Gastrocnemius medialis (tissue), 4 donors: ENCODE measurements around the gene DOCK11.

ENCODE experiments used
- POLR2A ChIP-seq, 2 donors: fragments of 450-650 bp; IDR thresholded peaks; one replicate each; pipeline ENCODE4 v1.6.1; 2017; ENCODE audit warnings: antibody characterized with exemption in 2 of 2, mild to moderate bottlenecking in 2 of 2, moderate library complexity in 2 of 2
- TF ChIP-seq, protein P1 (sequence below), 5 experiments: fragments of 450-650 bp in 3 of 5; fragments of 200-600 bp in 2 of 5; sonication (generic) in 2 of 5; IDR thresholded peaks in 4 of 5; conservative IDR thresholded peaks in 1 of 5; 1 replicate in 4 of 5; 2 replicates in 1 of 5; pipeline ENCODE4 v1.5.1; 2016 to 2019; ENCODE audit warnings: antibody characterized with exemption in 5 of 5, mild to moderate bottlenecking in 3 of 5, moderate library complexity in 3 of 5

DNA sequence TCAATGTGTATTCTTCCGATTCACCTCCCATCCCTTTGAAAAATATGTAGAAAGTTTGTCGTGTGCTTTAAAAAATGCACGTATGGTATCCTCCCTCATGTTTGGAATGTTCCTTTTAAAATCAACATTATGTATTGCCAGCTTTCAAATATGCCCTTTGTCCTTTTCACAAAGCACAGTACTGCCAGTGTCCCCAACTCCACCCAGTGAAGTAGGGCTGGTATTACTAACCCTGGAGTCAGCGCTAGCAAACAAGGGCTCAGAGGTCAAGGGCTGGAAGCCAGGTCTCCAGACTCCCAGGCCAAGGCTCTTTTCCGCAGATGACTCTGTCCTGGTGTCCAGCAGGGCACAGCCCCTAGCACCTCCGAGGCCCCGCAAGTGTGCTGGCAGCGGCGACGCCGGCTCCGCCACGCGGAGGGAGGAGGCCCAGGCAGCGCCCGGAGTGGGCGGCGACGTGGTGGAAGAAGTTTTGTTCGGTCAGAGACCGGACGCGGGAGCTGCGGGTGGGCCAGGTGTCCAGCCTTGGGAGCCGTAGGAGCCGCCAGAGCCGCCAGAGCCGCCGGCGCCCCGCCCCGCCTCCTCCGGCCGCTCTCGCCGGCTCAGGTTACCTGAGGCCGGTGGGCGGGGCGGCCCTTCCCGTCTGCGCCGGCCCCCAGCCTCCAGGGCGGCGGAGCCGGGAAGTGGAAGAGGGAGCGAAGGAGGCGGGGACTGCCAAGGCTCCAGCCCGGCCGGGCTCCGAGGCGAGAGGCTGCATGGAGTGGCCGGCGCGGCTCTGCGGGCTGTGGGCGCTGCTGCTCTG lies 231.5 kb downstream of the DOCK11 start, which contains the start of gene IL13RA1:
- TF ChIP-seq, protein P1, sequence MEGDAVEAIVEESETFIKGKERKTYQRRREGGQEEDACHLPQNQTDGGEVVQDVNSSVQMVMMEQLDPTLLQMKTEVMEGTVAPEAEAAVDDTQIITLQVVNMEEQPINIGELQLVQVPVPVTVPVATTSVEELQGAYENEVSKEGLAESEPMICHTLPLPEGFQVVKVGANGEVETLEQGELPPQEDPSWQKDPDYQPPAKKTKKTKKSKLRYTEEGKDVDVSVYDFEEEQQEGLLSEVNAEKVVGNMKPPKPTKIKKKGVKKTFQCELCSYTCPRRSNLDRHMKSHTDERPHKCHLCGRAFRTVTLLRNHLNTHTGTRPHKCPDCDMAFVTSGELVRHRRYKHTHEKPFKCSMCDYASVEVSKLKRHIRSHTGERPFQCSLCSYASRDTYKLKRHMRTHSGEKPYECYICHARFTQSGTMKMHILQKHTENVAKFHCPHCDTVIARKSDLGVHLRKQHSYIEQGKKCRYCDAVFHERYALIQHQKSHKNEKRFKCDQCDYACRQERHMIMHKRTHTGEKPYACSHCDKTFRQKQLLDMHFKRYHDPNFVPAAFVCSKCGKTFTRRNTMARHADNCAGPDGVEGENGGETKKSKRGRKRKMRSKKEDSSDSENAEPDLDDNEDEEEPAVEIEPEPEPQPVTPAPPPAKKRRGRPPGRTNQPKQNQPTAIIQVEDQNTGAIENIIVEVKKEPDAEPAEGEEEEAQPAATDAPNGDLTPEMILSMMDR (IDR thresholded peaks at IDR 0.05 in 4 of 5, conservative IDR thresholded peaks at IDR 0.05 in 1 of 5), result no peak
- peak; percentile 62 to 66 for TF ChIP-seq POLR2A (IDR thresholded peaks at IDR 0.05)
